WTC11 (cell line): ENCODE data around the gene TUBGCP4.

Source experiments
- CREB1 ChIP-seq: sonication (generic); formaldehyde crosslinking; IDR thresholded peaks from 2 replicates; pipeline ENCODE4 v1.8.0; 2023; ENCODE audit warnings: mild to moderate bottlenecking, missing genetic modification reagents
- CTCF ChIP-seq: fragments of 200-600 bp; IDR thresholded peaks from 2 replicates; pipeline ENCODE4 v1.8.0; 2022; ENCODE audit warnings: antibody characterized with exemption
- NR2C2 ChIP-seq: sonication (generic); formaldehyde crosslinking; IDR thresholded peaks from 2 replicates; pipeline ENCODE4 v1.8.0; 2022; ENCODE audit warnings: mild to moderate bottlenecking, missing genetic modification reagents
- ZNF416 ChIP-seq: fragments of 250-450 bp; sonication (Bioruptor Pico); IDR thresholded peaks from 2 replicates; pipeline ENCODE4 v1.9.0; 2021; ENCODE audit warnings: mild to moderate bottlenecking, inconsistent platforms
- ZNF423 ChIP-seq: fragments of 250-450 bp; sonication (Bioruptor Pico); IDR thresholded peaks from 2 replicates; pipeline ENCODE4 v2.1.2; 2022; ENCODE audit warnings: mild to moderate bottlenecking, moderate library complexity
- ZNF425 ChIP-seq: fragments of 250-450 bp; sonication (Bioruptor Pico); conservative IDR thresholded peaks from 2 replicates; pipeline ENCODE4 v1.9.0; 2021; ENCODE audit warnings: mild to moderate bottlenecking
- ZNF532 ChIP-seq: fragments of 250-450 bp; sonication (Bioruptor Pico); IDR thresholded peaks from 2 replicates; pipeline ENCODE4 v1.9.0; 2021; ENCODE audit warnings: mild to moderate bottlenecking, borderline replicate concordance
- TF ChIP-seq, protein P1 (sequence below): sonication (generic); formaldehyde crosslinking; IDR thresholded peaks from 2 replicates; pipeline ENCODE4 v1.8.0; 2023; ENCODE audit warnings: missing genetic modification reagents
- TF ChIP-seq, protein P2 (sequence below): sonication (generic); formaldehyde crosslinking; IDR thresholded peaks from 2 replicates; pipeline ENCODE4 v1.8.0; 2022; ENCODE audit warnings: mild to moderate bottlenecking, missing genetic modification reagents

GRCh38 chr15:43325039-43325684 is 45.7 kb upstream of the TUBGCP4 start:
- no peak for TF ChIP-seq CREB1
- TF ChIP-seq ZNF532 (CRISPR knock-in tag): no peak
- no peak for TF ChIP-seq ZNF416
- TF ChIP-seq CTCF: no peak
- no peak for TF ChIP-seq NR2C2
- TF ChIP-seq, protein P1, sequence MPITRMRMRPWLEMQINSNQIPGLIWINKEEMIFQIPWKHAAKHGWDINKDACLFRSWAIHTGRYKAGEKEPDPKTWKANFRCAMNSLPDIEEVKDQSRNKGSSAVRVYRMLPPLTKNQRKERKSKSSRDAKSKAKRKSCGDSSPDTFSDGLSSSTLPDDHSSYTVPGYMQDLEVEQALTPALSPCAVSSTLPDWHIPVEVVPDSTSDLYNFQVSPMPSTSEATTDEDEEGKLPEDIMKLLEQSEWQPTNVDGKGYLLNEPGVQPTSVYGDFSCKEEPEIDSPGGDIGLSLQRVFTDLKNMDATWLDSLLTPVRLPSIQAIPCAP: no peak
- no peak for TF ChIP-seq ZNF423
- TF ChIP-seq, protein P2, sequence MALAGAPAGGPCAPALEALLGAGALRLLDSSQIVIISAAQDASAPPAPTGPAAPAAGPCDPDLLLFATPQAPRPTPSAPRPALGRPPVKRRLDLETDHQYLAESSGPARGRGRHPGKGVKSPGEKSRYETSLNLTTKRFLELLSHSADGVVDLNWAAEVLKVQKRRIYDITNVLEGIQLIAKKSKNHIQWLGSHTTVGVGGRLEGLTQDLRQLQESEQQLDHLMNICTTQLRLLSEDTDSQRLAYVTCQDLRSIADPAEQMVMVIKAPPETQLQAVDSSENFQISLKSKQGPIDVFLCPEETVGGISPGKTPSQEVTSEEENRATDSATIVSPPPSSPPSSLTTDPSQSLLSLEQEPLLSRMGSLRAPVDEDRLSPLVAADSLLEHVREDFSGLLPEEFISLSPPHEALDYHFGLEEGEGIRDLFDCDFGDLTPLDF (CRISPR knock-in tag): no peak
- no peak for TF ChIP-seq ZNF425 (CRISPR knock-in tag)
